Naive B cell (primary cell): Measurements from ENCODE around the gene SHROOM3. TPM values are rescaled to one million over a fixed set of nuclear protein-coding genes. Genes with fewer than 3 reads are reported as not detected.
"Not testable (repeated sequence)": the region's sequence is repeated elsewhere in the genome, so short reads cannot be mapped to it uniquely, and the experiment has no call there.

ENCODE experiments used
- ATAC-seq, 2 donors: fragments of 150-1000 bp; cut with Tn5 transposase; 2 replicates each; pipeline ENCODE4 v1.10.0; 2021; ENCODE audit warnings: low read depth in 2 of 2, mild to moderate bottlenecking in 2 of 2, moderate library complexity in 2 of 2
- DNase-seq: peaks from one replicate; pipeline ENCODE4 v3.0.0; 2022
- H3K27ac Mint-ChIP-seq, 6 donors: one replicate each; pipeline ENCODE4 v1.8.0; 2020 to 2022; ENCODE audit warnings: mild to moderate bottlenecking in 6 of 6, mixed read lengths in 6 of 6, moderate library complexity in 5 of 6, inconsistent platforms in 2 of 6
- H3K27me3 Mint-ChIP-seq, 3 donors: one replicate each; pipeline ENCODE4 v1.8.0; 2021 to 2022; ENCODE audit warnings: mixed read lengths in 3 of 3, mild to moderate bottlenecking in 1 of 3
- H3K36me3 Mint-ChIP-seq, 2 donors: one replicate each; pipeline ENCODE4 v1.8.0; 2020 to 2022; ENCODE audit warnings: mixed read lengths in 2 of 2, inconsistent platforms in 1 of 2, mild to moderate bottlenecking in 1 of 2
- H3K4me1 Mint-ChIP-seq, 3 donors: one replicate each; pipeline ENCODE4 v1.8.0; 2020 to 2022; ENCODE audit warnings: mixed read lengths in 3 of 3, inconsistent platforms in 1 of 3, mild to moderate bottlenecking in 1 of 3, moderate library complexity in 1 of 3
- H3K4me3 Mint-ChIP-seq, 8 donors: one replicate each; pipeline ENCODE4 v1.8.0; 2020 to 2022; ENCODE audit warnings: mild to moderate bottlenecking in 8 of 8, mixed read lengths in 8 of 8, moderate library complexity in 8 of 8, inconsistent platforms in 2 of 8
- H3K9me3 Mint-ChIP-seq, 7 donors: one replicate each; pipeline ENCODE4 v1.8.0; 2020 to 2022; ENCODE audit warnings: mixed read lengths in 7 of 7, mild to moderate bottlenecking in 5 of 7, inconsistent platforms in 2 of 7, moderate library complexity in 1 of 7
- polyA plus RNA-seq, 6 donors: library from polyadenylated mRNA; unstranded; fragments of 300-500 nt; fragmentation: Illumina TruSeq; gene quantifications; one replicate each; pipeline ENCODE4 v1.2.3, GENCODE V29; 2021; ENCODE audit warnings: low read depth in 6 of 6

SHROOM3 gene
- polyA plus RNA-seq, 6 donors from 2014 or later: 0.40 to 0.95 (median 0.69) TPM; not detected in 3

DNA sequence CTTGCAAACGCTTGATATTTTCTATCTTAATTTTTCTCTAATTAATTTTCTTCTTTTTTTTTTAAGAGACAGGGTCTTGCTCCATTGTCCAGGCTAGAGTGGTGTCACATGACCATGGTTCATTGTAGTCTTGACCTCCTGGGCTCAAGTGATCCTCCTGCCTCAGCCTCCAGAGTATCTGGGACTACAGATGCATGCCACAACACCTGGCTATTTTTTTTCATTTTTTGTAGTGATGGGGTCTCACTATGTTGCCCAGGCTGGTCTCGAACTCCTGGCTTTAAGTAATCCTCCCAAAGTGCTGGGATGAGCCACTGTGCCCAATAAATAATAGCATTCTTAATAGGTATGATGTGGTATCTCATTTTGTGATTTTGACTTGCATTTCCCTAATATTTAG lies 18.2 kb downstream of the SHROOM3 start:
- H3K4me1 Mint-ChIP-seq: no peaks in the 10 kb centered on the region
- no peaks in the 10 kb centered on the region for H3K36me3 Mint-ChIP-seq
- peaks cover 0 to 6% (median 5%) of the 10 kb centered on the region in 3 donors for H3K27me3 Mint-ChIP-seq
- no peak overlapping the region for H3K27ac Mint-ChIP-seq
- H3K9me3 Mint-ChIP-seq: no peaks in the 10 kb centered on the region
- no peak overlapping the region for H3K4me3 Mint-ChIP-seq
- no peak for DNase-seq
- ATAC-seq: no peak

DNA sequence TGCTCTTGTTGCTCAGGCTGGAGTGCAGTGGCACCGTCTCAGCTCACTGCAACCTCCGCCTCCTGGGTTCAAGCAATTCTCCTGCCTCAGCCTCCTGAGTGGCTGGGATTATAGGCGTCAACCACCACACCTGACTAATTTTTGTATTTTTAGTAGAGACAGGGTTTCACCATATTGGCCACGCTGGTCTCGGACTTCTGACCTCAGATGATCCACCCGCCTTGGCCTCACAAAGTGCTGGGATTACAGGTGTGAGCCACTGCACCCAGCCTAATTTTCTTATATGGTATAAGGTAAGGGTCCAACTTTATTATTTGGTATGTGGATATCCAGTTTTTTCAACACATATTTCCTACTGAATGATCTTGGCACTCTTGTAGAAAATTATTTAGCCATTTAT lies 19.0 kb downstream of the SHROOM3 start:
- H3K36me3 Mint-ChIP-seq, ATAC-seq, H3K4me3 Mint-ChIP-seq, H3K4me1 Mint-ChIP-seq, H3K27ac Mint-ChIP-seq, DNase-seq, H3K9me3 Mint-ChIP-seq, H3K27me3 Mint-ChIP-seq: not testable (repeated sequence)

DNA sequence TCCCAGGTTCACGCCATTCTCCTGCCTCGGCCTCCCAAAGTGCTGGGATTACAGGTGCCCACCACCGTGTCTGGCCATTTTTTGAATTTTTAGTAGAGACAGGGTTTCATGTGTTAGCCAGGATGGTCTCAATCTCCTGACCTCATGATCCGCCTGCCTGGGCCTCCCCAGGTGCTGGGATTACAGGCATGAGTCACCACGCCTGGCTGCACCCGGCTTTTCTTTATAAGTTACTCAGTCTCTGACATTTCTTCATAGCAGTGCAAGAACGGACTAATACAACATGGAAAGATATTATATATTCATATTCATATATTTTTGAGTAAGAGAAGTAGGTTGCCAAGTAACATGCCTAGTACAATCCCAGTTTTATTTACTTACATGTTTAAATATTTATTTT lies 22.9 kb downstream of the SHROOM3 start:
- ATAC-seq (no peak), DNase-seq (no peak)
- Mint-ChIP-seq H3K27ac (no peak overlapping the region), H3K36me3 (peaks cover 0 to 5% of the 10 kb centered on the region in 2 donors), H3K9me3 (peaks cover 2 to 8% (median 4%) of the 10 kb centered on the region in 7 donors), H3K4me3 (no peak overlapping the region), H3K27me3 (peaks cover 4 to 6% (median 5%) of the 10 kb centered on the region in 3 donors), H3K4me1 (no peaks in the 10 kb centered on the region)

DNA sequence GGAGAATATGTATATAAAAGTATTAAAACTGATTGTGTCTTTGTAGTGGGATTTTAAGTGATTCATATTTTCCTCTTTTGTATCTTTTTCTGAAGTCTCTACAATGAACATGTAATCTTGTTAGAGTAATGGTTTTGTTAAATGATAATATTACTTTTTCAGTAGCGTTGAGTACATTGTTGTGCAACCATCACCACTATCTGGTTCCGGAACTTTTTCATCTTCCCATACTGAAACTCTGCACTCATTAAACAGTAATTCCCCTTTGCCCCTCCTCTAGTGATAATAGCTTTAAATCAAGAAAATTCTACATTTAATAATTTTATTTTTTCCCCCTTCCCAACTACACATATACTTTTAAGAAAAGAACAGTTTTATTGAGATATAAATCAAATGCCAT lies 23.3 kb downstream of the SHROOM3 start:
- DNase-seq: no peak
- Mint-ChIP-seq H3K4me3 (no peak overlapping the region), H3K27me3 (peaks cover 5 to 6% (median 6%) of the 10 kb centered on the region in 3 donors), H3K4me1 (no peaks in the 10 kb centered on the region), H3K27ac (no peak overlapping the region), H3K9me3 (peaks cover 3 to 12% (median 8%) of the 10 kb centered on the region in 7 donors), H3K36me3 (peaks cover 0 to 9% of the 10 kb centered on the region in 2 donors)
- no peak for ATAC-seq

DNA sequence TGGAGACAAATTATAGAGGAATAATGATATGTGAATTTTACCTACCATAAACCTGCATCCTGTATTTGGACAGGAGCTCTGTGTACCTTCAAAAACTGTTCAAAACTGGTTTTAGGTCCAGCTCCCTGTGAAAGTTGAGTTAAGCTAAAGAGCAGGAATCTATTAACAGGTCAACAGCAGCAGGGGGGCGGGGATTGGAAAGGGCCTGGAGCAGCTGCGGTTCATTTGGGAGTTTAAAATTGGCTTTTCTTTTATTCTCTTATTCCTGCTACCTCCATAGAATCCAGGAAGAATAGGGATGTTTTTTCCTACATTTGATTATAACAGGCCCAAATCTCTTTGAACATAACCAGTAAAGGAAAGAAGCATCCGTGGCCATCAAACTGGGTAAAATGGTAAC lies 23.8 kb downstream of the SHROOM3 start:
- peaks cover 0 to 12% of the 10 kb centered on the region in 2 donors for H3K36me3 Mint-ChIP-seq
- H3K4me3 Mint-ChIP-seq: no peak overlapping the region
- ATAC-seq (no peak), DNase-seq (no peak)
- H3K27ac Mint-ChIP-seq: no peak overlapping the region
- no peaks in the 10 kb centered on the region for H3K4me1 Mint-ChIP-seq
- peaks cover 7 to 17% (median 13%) of the 10 kb centered on the region in 7 donors for H3K9me3 Mint-ChIP-seq
- H3K27me3 Mint-ChIP-seq: peaks cover 5 to 6% (median 6%) of the 10 kb centered on the region in 3 donors

DNA sequence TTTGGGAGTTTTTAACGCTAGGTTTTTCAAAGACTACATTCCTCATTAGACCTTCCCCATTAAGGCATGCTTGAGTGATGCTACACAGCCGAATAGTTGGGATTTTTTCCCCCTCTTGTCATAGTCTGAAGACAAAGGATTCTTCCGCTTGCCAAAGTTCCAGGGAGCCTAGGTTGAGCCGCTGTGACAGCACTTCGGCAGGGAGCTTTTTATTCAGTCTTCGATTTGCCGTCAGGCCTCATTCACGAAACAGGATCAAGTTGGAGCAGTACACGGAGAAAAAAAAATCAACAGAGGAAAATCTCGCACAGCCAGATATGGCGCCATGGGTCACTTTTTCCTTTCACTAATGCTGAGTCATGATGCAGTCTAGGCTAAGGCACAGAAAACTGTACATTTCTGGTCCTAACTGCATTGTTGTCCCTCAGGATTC lies 24.3 kb downstream of the SHROOM3 start:
- Mint-ChIP-seq H3K9me3 (peaks cover 8 to 21% (median 15%) of the 10 kb centered on the region in 7 donors), H3K27ac (no peak overlapping the region), H3K4me1 (no peaks in the 10 kb centered on the region), H3K36me3 (peaks cover 0 to 12% of the 10 kb centered on the region in 2 donors), H3K27me3 (peaks cover 5 to 6% (median 6%) of the 10 kb centered on the region in 3 donors), H3K4me3 (no peak overlapping the region)
- ATAC-seq (no peak), DNase-seq (no peak)

DNA sequence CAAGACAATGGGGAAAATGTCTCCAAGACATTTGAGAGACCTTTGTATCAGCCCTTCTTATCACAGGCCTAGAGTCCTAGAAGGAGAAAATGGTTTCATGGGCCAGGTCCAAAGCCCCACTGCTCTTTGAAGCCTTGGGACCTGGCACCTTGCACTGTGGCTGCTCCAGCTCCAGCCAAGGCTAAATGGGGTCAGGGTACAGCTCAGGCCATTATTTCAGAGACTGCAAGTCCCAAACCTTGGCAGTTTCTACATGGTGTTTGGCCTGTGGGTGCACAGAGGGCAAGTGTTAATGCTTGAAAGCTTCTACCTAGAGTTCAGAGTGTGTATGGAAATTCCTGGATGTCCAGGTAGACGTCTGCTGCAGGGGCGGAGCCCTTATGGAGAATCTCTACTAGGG lies 28.5 kb downstream of the SHROOM3 start:
- H3K27ac Mint-ChIP-seq: no peak overlapping the region
- DNase-seq: no peak
- H3K9me3 Mint-ChIP-seq: peaks cover 8 to 28% (median 21%) of the 10 kb centered on the region in 7 donors
- no peak for ATAC-seq
- H3K27me3 Mint-ChIP-seq: peaks cover 0 to 6% (median 6%) of the 10 kb centered on the region in 3 donors
- H3K4me3 Mint-ChIP-seq: no peak overlapping the region
- H3K36me3 Mint-ChIP-seq: peaks cover 5 to 12% of the 10 kb centered on the region in 2 donors
- no peaks in the 10 kb centered on the region for H3K4me1 Mint-ChIP-seq

DNA sequence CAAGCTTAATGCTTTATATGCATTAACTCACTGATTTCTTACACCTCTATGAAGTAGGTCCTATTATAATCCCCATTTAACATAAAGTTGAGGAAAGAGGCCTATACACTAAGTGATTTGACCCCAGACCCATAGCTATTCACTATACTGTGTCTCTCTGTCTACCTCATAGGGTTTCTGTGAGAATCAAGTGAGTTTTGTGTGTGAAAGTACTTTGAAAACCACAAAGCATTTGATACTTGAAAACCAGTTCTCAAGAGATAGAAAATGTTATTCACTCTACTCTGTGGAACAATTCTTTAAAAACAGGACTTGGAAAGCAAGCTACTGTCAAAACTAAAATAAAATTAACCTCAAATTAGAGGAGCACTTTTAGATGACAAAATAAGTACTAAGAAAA lies 35.0 kb downstream of the SHROOM3 start:
- DNase-seq (no peak), ATAC-seq (no peak)
- Mint-ChIP-seq H3K4me3 (no peak overlapping the region), H3K9me3 (peaks cover 0 to 5% (median 0%) of the 10 kb centered on the region in 7 donors), H3K4me1 (no peaks in the 10 kb centered on the region), H3K36me3 (no peaks in the 10 kb centered on the region), H3K27me3 (peaks cover 0 to 9% (median 0%) of the 10 kb centered on the region in 3 donors), H3K27ac (no peak overlapping the region)

DNA sequence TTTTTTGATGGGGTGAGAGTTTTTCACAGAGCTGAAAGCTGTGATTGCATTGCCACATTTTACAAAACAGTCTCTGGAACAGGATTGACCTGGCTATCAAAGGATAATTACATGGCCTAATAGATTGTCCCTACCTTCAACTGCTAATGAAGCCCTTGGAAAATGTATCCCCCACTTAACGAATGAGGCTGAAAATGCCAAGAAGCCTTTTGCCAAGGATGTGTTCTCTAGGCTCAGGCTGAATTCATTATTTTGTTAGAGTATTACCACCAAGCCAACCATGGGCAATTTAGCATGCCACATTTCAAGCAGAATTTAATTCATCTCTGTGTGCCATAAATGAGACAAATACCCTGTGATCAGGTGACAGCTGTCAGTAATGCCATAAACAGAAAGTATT lies 35.5 kb downstream of the SHROOM3 start:
- Mint-ChIP-seq H3K9me3 (peaks cover 0 to 5% (median 0%) of the 10 kb centered on the region in 7 donors), H3K4me3 (no peak overlapping the region), H3K27ac (no peak overlapping the region), H3K4me1 (no peaks in the 10 kb centered on the region), H3K36me3 (no peaks in the 10 kb centered on the region), H3K27me3 (peaks cover 0 to 11% (median 0%) of the 10 kb centered on the region in 3 donors)
- DNase-seq (no peak), ATAC-seq (no peak)

DNA sequence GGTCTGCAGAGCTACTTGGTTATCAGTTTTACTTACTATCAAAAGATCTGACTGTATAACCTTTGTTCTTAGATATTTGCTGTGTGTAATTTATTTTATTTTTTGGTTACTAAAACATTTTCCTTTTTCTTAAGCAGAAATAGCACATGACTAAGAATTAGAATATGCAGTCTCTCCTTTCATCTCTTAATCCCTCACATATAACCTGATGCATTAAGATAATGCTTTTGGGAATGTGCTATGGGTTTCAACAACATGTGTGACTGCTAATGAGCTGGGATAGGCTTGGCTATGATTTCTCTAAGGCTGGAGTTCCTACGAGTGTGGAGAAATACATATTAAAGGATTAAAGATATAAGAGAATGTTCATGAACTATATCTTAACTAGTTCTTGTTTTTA lies 41.5 kb downstream of the SHROOM3 start:
- Mint-ChIP-seq H3K27me3 (peaks cover 10 to 27% (median 20%) of the 10 kb centered on the region in 3 donors), H3K27ac (no peak overlapping the region), H3K4me3 (no peak overlapping the region), H3K36me3 (peaks cover 0 to 19% of the 10 kb centered on the region in 2 donors), H3K9me3 (peaks cover 8 to 22% (median 12%) of the 10 kb centered on the region in 7 donors), H3K4me1 (no peaks in the 10 kb centered on the region)
- ATAC-seq: no peak
- DNase-seq: no peak

DNA sequence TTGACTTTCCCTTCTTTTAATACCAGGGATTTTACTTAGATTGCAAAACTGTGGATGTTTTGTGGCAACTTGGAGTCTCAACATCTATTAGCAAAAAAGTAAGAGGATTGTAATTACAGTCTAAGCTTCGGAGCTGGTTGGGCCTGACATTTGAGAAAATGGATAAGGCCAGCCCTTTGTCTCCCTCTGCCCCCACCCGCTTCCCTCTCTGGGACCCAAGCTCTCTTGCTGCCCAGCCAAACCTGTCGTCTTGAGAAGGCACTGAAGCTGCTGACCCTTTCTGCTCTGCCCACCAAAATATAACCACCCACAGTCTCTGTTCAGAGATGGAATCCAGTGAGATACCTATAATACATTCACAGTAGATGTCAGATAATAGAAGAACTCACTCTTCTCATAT lies 49.6 kb downstream of the SHROOM3 start:
- Mint-ChIP-seq H3K4me3 (no peak overlapping the region), H3K27ac (no peak overlapping the region), H3K27me3 (peaks cover 0 to 21% (median 12%) of the 10 kb centered on the region in 3 donors), H3K36me3 (peaks cover 7 to 17% of the 10 kb centered on the region in 2 donors), H3K4me1 (peaks cover 0 to 15% (median 5%) of the 10 kb centered on the region in 3 donors), H3K9me3 (peaks cover 9 to 26% (median 20%) of the 10 kb centered on the region in 7 donors)
- DNase-seq (no peak), ATAC-seq (no peak)

DNA sequence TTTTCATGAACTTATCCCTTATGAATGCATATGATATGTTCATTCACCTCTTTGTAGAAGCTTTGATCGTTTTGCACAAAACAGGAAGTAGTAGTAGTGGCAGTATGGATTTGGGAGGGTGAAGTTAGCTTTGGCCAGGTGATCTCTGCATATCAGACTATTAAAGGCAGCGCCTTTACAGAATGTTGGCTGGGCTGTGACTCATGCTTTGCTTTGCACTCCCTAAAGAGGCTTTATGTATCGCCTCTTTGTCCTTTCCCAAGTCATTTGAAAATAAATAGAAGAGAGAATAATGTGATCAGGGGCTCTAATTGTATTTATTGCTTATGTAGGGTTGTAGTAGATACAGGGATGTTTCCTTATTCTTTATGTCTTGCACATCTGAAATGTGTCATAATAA lies 50.4 kb downstream of the SHROOM3 start:
- Mint-ChIP-seq H3K27ac (no peak overlapping the region), H3K4me3 (no peak overlapping the region), H3K27me3 (peaks cover 0 to 14% (median 7%) of the 10 kb centered on the region in 3 donors), H3K9me3 (peaks cover 7 to 25% (median 18%) of the 10 kb centered on the region in 7 donors), H3K4me1 (peaks cover 0 to 18% (median 7%) of the 10 kb centered on the region in 3 donors), H3K36me3 (peaks cover 9 to 19% of the 10 kb centered on the region in 2 donors)
- no peak for ATAC-seq
- DNase-seq: no peak

DNA sequence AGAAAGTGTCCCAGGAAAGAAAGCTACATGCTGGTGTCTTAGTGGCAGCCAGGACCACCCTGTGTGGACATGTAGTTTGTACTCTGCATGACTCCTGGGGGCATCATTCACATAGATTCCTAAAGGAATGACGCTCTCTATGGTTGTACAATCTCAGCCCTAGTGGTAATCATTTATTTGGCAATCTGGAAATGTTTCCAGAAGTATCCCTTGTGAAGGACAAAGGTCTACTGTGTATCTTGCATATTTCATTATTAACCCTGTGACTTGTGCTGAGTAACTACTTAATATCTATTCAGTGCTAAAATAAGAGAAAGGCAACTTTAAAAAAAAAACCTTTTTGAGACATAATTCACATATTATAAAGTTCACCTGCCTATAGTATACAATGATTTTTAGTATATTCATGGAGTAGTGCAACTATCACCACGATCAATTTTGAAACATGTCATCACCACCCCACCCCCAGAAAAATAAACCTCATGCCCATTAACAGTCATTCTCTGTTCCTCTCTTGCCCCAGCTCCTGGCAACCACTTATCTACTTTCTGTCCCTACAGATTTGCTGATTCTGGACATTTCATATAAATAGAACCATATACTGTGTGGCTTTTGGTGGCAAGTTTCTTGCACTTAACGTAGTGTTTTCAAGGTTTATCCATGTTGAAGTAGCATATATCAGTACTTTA lies 51.7 kb downstream of the SHROOM3 start:
- H3K4me1 Mint-ChIP-seq: peaks cover 0 to 18% (median 7%) of the 10 kb centered on the region in 3 donors
- no peak for ATAC-seq

DNA sequence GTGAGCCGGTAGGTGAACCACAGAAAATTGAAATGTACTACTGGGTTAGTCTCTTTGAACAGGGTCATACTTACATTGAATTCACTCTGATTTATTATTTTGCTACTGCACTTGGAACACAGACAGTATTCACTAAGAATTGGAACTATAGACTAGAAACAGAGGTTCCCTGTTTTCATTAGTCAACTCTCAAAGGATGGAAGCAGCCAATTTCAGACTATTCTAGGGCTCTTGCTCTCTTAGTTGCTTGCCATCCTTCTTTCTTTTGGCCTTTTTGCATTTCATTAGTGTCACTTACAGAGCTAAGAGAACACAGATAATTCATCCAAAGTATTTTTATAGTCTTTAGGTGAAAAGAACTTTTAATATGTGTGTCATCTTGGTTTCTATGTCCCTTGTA lies 52.6 kb downstream of the SHROOM3 start:
- DNase-seq: no peak
- no peak overlapping the region for H3K4me3 Mint-ChIP-seq
- H3K9me3 Mint-ChIP-seq: peaks cover 5 to 19% (median 8%) of the 10 kb centered on the region in 7 donors
- H3K36me3 Mint-ChIP-seq: peaks cover 9 to 12% of the 10 kb centered on the region in 2 donors
- peaks cover 0 to 18% (median 7%) of the 10 kb centered on the region in 3 donors for H3K4me1 Mint-ChIP-seq
- no peak for ATAC-seq
- peaks cover 0 to 6% (median 4%) of the 10 kb centered on the region in 3 donors for H3K27me3 Mint-ChIP-seq
- peak overlapping the region in 1 of 6 donors; percentile 17 for H3K27ac Mint-ChIP-seq

More for the DNA sequence above, 51.7 kb downstream of the SHROOM3 start:
- peaks cover 5 to 19% (median 14%) of the 10 kb centered on the region in 7 donors for H3K9me3 Mint-ChIP-seq
- H3K4me3 Mint-ChIP-seq: no peak overlapping the region
- H3K27ac Mint-ChIP-seq: no peak overlapping the region
- no peak for DNase-seq
- H3K27me3 Mint-ChIP-seq: peaks cover 0 to 8% (median 4%) of the 10 kb centered on the region in 3 donors
- H3K36me3 Mint-ChIP-seq: peaks cover 9 to 12% of the 10 kb centered on the region in 2 donors
